IPS-18a (cell line): ENCODE data around the gene DHTKD1.
"Not testable (repeated sequence)": the region's sequence is repeated elsewhere in the genome, so short reads cannot be mapped to it uniquely, and the experiment has no call there.

Experiments used
- H3K27ac ChIP-seq: one replicate; pipeline ENCODE4 v1.5.1; 2013; ENCODE audit warnings: low read length
- H3K27me3 ChIP-seq: one replicate; pipeline ENCODE4 v1.6.1; 2013; ENCODE audit warnings: mild to moderate bottlenecking, low read length; ENCODE audit not compliant: control insufficient read depth, insufficient read depth
- H3K36me3 ChIP-seq: one replicate; pipeline ENCODE4 v1.6.1; 2013; ENCODE audit warnings: low read depth, low read length; ENCODE audit not compliant: control insufficient read depth
- H3K4me1 ChIP-seq: one replicate; pipeline ENCODE4 v1.6.1; 2013; ENCODE audit warnings: low read depth, low read length; ENCODE audit not compliant: control insufficient read depth
- H3K4me3 ChIP-seq: one replicate; pipeline ENCODE4 v1.5.1; 2013; ENCODE audit warnings: low read length
- H3K9ac ChIP-seq: one replicate; pipeline ENCODE4 v1.6.1; 2013; ENCODE audit warnings: mild to moderate bottlenecking, low read length, moderate library complexity
- H3K9me3 ChIP-seq: one replicate; pipeline ENCODE4 v1.6.1; 2013; ENCODE audit warnings: low read depth, low read length; ENCODE audit not compliant: control insufficient read depth

Gene DHTKD1

GRCh38 chr10:12073526-12073925 lies 4.8 kb downstream of the DHTKD1 start:
- no peak overlapping the region for H3K9ac ChIP-seq
- no peaks in the 10 kb centered on the region for H3K27me3 ChIP-seq
- peaks cover 3% of the 10 kb centered on the region for H3K36me3 ChIP-seq
- peaks cover 4% of the 10 kb centered on the region for H3K4me1 ChIP-seq
- H3K27ac ChIP-seq, result no peak overlapping the region
- H3K4me3 ChIP-seq, result no peak overlapping the region
- H3K9me3 ChIP-seq, result no peaks in the 10 kb centered on the region

- H3K36me3 ChIP-seq, result peaks cover 3% of the 10 kb centered on the region
- no peaks in the 10 kb centered on the region for H3K9me3 ChIP-seq
- H3K27me3 ChIP-seq, result no peaks in the 10 kb centered on the region
- no peak overlapping the region for H3K9ac ChIP-seq
- no peak overlapping the region for H3K27ac ChIP-seq
- no peak overlapping the region for H3K4me3 ChIP-seq
- H3K4me1 ChIP-seq, result no peaks in the 10 kb centered on the region
Observed at GRCh38 chr10:12077580-12078180, 8.9 kb downstream of the DHTKD1 start.

GRCh38 chr10:12081470-12081869 lies 12.7 kb downstream of the DHTKD1 start:
- H3K27me3 ChIP-seq, result no peaks in the 10 kb centered on the region
- peaks cover 15% of the 10 kb centered on the region for H3K36me3 ChIP-seq
- no peak overlapping the region for H3K27ac ChIP-seq
- no peak overlapping the region for H3K9ac ChIP-seq
- H3K4me3 ChIP-seq, result no peak overlapping the region
- H3K9me3 ChIP-seq, result no peaks in the 10 kb centered on the region
- no peaks in the 10 kb centered on the region for H3K4me1 ChIP-seq

GRCh38 chr10:12081879-12082557 lies 13.3 kb downstream of the DHTKD1 start:
- Histone ChIP-seq H3K4me3 (no peak overlapping the region), H3K4me1 (no peaks in the 10 kb centered on the region), H3K27me3 (no peaks in the 10 kb centered on the region), H3K36me3 (peaks cover 20% of the 10 kb centered on the region), H3K27ac (no peak overlapping the region), H3K9me3 (no peaks in the 10 kb centered on the region), H3K9ac (no peak overlapping the region)

- no peak overlapping the region for H3K4me3 ChIP-seq
- no peak overlapping the region for H3K9ac ChIP-seq
- no peak overlapping the region for H3K27ac ChIP-seq
- no peaks in the 10 kb centered on the region for H3K4me1 ChIP-seq
- H3K27me3 ChIP-seq, result no peaks in the 10 kb centered on the region
- H3K36me3 ChIP-seq, result peaks cover 40% of the 10 kb centered on the region
- H3K9me3 ChIP-seq, result no peaks in the 10 kb centered on the region
Observed at GRCh38 chr10:12088919-12089318, 20.2 kb downstream of the DHTKD1 start.

- Histone ChIP-seq H3K9me3 (no peaks in the 10 kb centered on the region), H3K27ac (no peak overlapping the region), H3K4me1 (no peaks in the 10 kb centered on the region), H3K9ac (no peak overlapping the region), H3K4me3 (no peak overlapping the region), H3K27me3 (no peaks in the 10 kb centered on the region), H3K36me3 (peaks cover 37% of the 10 kb centered on the region)
Observed at GRCh38 chr10:12091421-12091820, 22.7 kb downstream of the DHTKD1 start.

GRCh38 chr10:12097361-12097760 lies 28.6 kb downstream of the DHTKD1 start:
- not testable (repeated sequence) for H3K4me1 ChIP-seq, H3K27me3 ChIP-seq, H3K9me3 ChIP-seq, H3K9ac ChIP-seq, H3K4me3 ChIP-seq, H3K27ac ChIP-seq
- H3K36me3 ChIP-seq, result peaks cover 50% of the 10 kb centered on the region

GRCh38 chr10:12097791-12098190 lies 29.0 kb downstream of the DHTKD1 start:
- no peaks in the 10 kb centered on the region for H3K27me3 ChIP-seq
- no peak overlapping the region for H3K27ac ChIP-seq
- no peaks in the 10 kb centered on the region for H3K9me3 ChIP-seq
- no peaks in the 10 kb centered on the region for H3K4me1 ChIP-seq
- no peak overlapping the region for H3K4me3 ChIP-seq
- H3K36me3 ChIP-seq, result peaks cover 53% of the 10 kb centered on the region
- no peak overlapping the region for H3K9ac ChIP-seq

- Histone ChIP-seq H3K27me3 (no peaks in the 10 kb centered on the region), H3K27ac (no peak overlapping the region), H3K9ac (no peak overlapping the region), H3K4me1 (no peaks in the 10 kb centered on the region), H3K9me3 (no peaks in the 10 kb centered on the region), H3K4me3 (no peak overlapping the region), H3K36me3 (peaks cover 49% of the 10 kb centered on the region)
Observed at GRCh38 chr10:12098966-12099365, 30.2 kb downstream of the DHTKD1 start.

GRCh38 chr10:12103802-12104201 lies 35.0 kb downstream of the DHTKD1 start:
- H3K9ac ChIP-seq, result no peak overlapping the region
- no peaks in the 10 kb centered on the region for H3K9me3 ChIP-seq
- H3K27me3 ChIP-seq, result no peaks in the 10 kb centered on the region
- H3K4me3 ChIP-seq, result no peak overlapping the region
- peaks cover 71% of the 10 kb centered on the region for H3K36me3 ChIP-seq
- no peak overlapping the region for H3K27ac ChIP-seq
- H3K4me1 ChIP-seq, result no peaks in the 10 kb centered on the region

- Histone ChIP-seq H3K27ac (no peak overlapping the region), H3K4me3 (no peak overlapping the region), H3K36me3 (peaks cover 68% of the 10 kb centered on the region), H3K9ac (no peak overlapping the region), H3K9me3 (no peaks in the 10 kb centered on the region), H3K27me3 (no peaks in the 10 kb centered on the region), H3K4me1 (no peaks in the 10 kb centered on the region)
Observed at GRCh38 chr10:12107781-12108180, 39.0 kb downstream of the DHTKD1 start.

GRCh38 chr10:12109286-12109685 lies 40.5 kb downstream of the DHTKD1 start:
- H3K27me3 ChIP-seq, result no peaks in the 10 kb centered on the region
- H3K27ac ChIP-seq, result no peak overlapping the region
- H3K4me1 ChIP-seq, result no peaks in the 10 kb centered on the region
- no peaks in the 10 kb centered on the region for H3K9me3 ChIP-seq
- H3K9ac ChIP-seq, result no peak overlapping the region
- H3K4me3 ChIP-seq, result no peak overlapping the region
- peaks cover 72% of the 10 kb centered on the region for H3K36me3 ChIP-seq
